OCI-LY3 (cell line): Measurements from ENCODE around the gene PABPC1L.

ENCODE experiments used
- H2AFZ ChIP-seq: fragments of 200-600, 300-600 bp; shearing (Covaris generic); 2 replicates; pipeline ENCODE4 v1.6.0; 2014; ENCODE audit warnings: antibody characterized with exemption, low read depth, low read length
- H3K27ac ChIP-seq: fragments of 200-600, 300-600 bp; sonication (generic); 2 replicates; pipeline ENCODE4 v1.5.1; 2014; ENCODE audit warnings: mild to moderate bottlenecking, low read length, moderate library complexity, mixed read lengths
- H3K27me3 ChIP-seq: fragments of 200-600, 300-600 bp; sonication (generic); 2 replicates; pipeline ENCODE4 v1.6.1; 2014; ENCODE audit warnings: low read depth, low read length, mixed read lengths
- H3K36me3 ChIP-seq: fragments of 200-600, 300-600 bp; sonication (generic); replicated peaks from 2 replicates; pipeline ENCODE3; 2014; ENCODE audit warnings: low read depth, low read length, mixed read lengths
- H3K4me1 ChIP-seq: fragments of 300-600, 200-600 bp; sonication (generic); 2 replicates; pipeline ENCODE4 v1.6.1; 2014; ENCODE audit warnings: low read length, mixed read lengths
- H3K4me2 ChIP-seq: fragments of 200-600, 300-600 bp; sonication (generic); 2 replicates; pipeline ENCODE4 v1.6.1; 2014; ENCODE audit warnings: low read length, mixed read lengths
- H3K4me3 ChIP-seq: fragments of 300-600, 200-600 bp; sonication (generic); 2 replicates; pipeline ENCODE4 v1.5.1; 2014; ENCODE audit warnings: antibody characterized with exemption, mild to moderate bottlenecking, low read length, moderate library complexity
- H3K79me2 ChIP-seq: fragments of 300-600, 200-600 bp; shearing (Covaris generic); 2 replicates; pipeline ENCODE4 v1.6.1; 2014; ENCODE audit warnings: mild to moderate bottlenecking, low read length, mixed read lengths
- H3K9ac ChIP-seq: fragments of 300-600, 200-600 bp; shearing (Covaris generic); 2 replicates; pipeline ENCODE4 v1.6.0; 2014; ENCODE audit warnings: mild to moderate bottlenecking, low read length, moderate library complexity
- H3K9me3 ChIP-seq: fragments of 200-600, 300-600 bp; shearing (Covaris generic); 2 replicates; pipeline ENCODE4 v1.6.1; 2014; ENCODE audit warnings: low read length, mixed read lengths; ENCODE audit not compliant: insufficient read depth
- H4K20me1 ChIP-seq: fragments of 200-600, 300-600 bp; sonication (generic); 2 replicates; pipeline ENCODE4 v1.6.1; 2016; ENCODE audit warnings: low read length, mixed read lengths; ENCODE audit not compliant: insufficient read depth
- EZH2phosphoT487 ChIP-seq: fragments of 200-600 bp; shearing (Covaris generic); IDR thresholded peaks from 2 replicates; pipeline ENCODE4 v1.6.1; 2018; ENCODE audit warnings: antibody characterized with exemption, mixed run types, low read depth
- TF ChIP-seq, protein P1 (sequence below): fragments of 200-600, 300-600 bp; sonication (generic); IDR thresholded peaks from 2 replicates; pipeline ENCODE4 v1.5.1; 2014; ENCODE audit warnings: antibody characterized with exemption, low read length, low read depth

The PABPC1L gene

DNA sequence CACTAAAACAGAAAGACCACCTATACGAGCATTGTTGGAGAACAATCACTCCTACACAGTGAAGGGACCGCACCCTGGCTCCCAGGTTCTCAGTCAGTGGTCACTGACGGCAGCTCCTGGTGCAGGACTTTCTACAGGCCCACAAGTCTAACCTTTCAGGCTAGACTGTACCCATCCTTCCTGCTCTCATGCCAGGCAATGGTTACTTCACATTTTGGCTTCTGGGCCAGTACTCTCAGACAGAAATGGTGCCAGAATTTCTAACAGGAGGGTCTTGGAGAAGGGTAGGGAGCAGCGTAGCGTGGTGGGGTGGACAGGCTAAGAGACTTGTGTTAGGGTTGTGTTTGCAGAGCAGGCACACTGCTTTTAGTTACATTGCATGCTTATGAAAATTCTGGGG, 38.2 kb downstream of the PABPC1L start:
- Histone ChIP-seq H3K9me3 (no peaks in the 10 kb centered on the region), H3K79me2 (peaks cover 19% of the 10 kb centered on the region), H3K9ac (no peak overlapping the region), H4K20me1 (no peaks in the 10 kb centered on the region), H3K27ac (no peak overlapping the region), H3K27me3 (no peaks in the 10 kb centered on the region), H3K36me3 (peaks cover 96% of the 10 kb centered on the region), H3K4me2 (no peak overlapping the region), H3K4me1 (no peaks in the 10 kb centered on the region), H2AFZ (no peak overlapping the region), H3K4me3 (no peak overlapping the region)
- TF ChIP-seq EZH2phosphoT487: no peak
- TF ChIP-seq, protein P1, sequence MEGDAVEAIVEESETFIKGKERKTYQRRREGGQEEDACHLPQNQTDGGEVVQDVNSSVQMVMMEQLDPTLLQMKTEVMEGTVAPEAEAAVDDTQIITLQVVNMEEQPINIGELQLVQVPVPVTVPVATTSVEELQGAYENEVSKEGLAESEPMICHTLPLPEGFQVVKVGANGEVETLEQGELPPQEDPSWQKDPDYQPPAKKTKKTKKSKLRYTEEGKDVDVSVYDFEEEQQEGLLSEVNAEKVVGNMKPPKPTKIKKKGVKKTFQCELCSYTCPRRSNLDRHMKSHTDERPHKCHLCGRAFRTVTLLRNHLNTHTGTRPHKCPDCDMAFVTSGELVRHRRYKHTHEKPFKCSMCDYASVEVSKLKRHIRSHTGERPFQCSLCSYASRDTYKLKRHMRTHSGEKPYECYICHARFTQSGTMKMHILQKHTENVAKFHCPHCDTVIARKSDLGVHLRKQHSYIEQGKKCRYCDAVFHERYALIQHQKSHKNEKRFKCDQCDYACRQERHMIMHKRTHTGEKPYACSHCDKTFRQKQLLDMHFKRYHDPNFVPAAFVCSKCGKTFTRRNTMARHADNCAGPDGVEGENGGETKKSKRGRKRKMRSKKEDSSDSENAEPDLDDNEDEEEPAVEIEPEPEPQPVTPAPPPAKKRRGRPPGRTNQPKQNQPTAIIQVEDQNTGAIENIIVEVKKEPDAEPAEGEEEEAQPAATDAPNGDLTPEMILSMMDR: no peak

DNA sequence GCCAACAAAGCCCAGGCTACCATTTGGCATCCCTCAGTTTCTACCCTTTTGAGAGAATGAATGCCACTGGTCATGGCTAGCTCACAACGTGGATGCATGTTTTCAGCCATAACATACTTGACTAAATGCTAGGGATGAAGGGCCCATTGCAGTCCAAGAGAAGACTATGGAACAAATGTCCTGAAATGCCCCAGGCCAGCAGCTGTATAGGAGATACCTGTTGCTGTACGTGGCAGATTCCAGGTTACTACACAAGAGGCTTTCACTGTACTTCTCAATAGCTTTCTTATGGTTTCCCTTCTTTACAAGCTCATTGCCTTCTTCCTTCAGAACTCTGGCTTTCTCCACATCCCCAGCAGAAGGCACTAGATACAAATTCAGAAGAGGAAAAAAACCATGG, 38.7 kb downstream of the PABPC1L start:
- Histone ChIP-seq H3K9me3 (no peaks in the 10 kb centered on the region), H3K4me3 (no peak overlapping the region), H3K9ac (no peak overlapping the region), H3K27ac (no peak overlapping the region), H3K36me3 (peaks cover 96% of the 10 kb centered on the region), H2AFZ (no peak overlapping the region), H3K79me2 (peaks cover 23% of the 10 kb centered on the region), H3K4me2 (no peak overlapping the region), H4K20me1 (no peaks in the 10 kb centered on the region), H3K4me1 (no peaks in the 10 kb centered on the region), H3K27me3 (no peaks in the 10 kb centered on the region)
- TF ChIP-seq, protein P1: no peak
- no peak for TF ChIP-seq EZH2phosphoT487

DNA sequence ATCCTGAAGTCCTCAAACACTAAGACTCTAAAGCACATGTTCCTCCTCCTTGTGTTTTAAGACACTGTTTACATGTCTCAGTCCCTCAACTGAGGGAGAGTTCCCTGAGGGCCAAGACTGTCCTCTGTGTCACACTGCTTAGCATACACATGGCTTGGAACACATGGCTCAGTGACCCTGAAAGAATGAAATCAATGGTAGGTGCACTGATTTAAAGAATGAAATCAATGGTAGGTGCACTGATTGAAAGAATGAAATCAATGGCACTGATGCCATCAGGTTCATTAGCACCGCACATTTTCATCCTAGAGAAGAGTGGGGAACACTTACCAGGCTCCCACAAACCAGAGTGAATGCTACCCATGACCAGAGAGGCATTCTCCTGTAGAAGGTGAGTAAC, 40.5 kb downstream of the PABPC1L start:
- H3K9me3 ChIP-seq: no peaks in the 10 kb centered on the region
- H3K4me1 ChIP-seq: peaks cover 6% of the 10 kb centered on the region
- no peak overlapping the region for H3K27ac ChIP-seq
- H3K4me2 ChIP-seq: no peak overlapping the region
- peaks cover 96% of the 10 kb centered on the region for H3K36me3 ChIP-seq
- H3K4me3 ChIP-seq: no peak overlapping the region
- no peak overlapping the region for H3K9ac ChIP-seq
- TF ChIP-seq, protein P1: no peak
- no peak for TF ChIP-seq EZH2phosphoT487
- peaks cover 40% of the 10 kb centered on the region for H3K79me2 ChIP-seq
- peaks cover 5% of the 10 kb centered on the region; the same call in 1 of the 2 replicates for H4K20me1 ChIP-seq
- no peak overlapping the region for H2AFZ ChIP-seq
- H3K27me3 ChIP-seq: no peaks in the 10 kb centered on the region

DNA sequence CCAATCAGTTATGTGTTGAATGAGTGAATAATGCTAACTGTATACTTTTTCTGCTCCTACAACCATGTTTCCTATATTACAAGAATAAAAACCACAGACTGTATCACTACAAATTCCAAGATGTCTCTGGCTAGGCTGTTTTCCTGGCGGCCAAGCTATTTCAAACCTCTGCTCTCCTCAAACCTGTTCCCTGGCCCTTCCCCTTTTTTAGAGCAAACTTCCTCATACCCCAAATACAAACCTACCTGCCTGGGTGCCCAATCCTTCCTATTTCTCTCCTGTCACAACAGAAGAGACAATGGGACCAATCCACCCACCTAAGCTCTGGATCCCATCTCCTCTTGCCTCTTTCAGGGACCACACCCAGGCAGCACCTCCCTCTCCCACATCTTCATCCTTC, 42.9 kb downstream of the PABPC1L start:
- peaks cover 30% of the 10 kb centered on the region for H3K4me1 ChIP-seq
- no peak overlapping the region for H3K9ac ChIP-seq
- no peak overlapping the region for H2AFZ ChIP-seq
- H3K27me3 ChIP-seq: no peaks in the 10 kb centered on the region
- no peak for TF ChIP-seq EZH2phosphoT487
- TF ChIP-seq, protein P1: no peak
- no peak overlapping the region for H3K4me3 ChIP-seq
- H3K4me2 ChIP-seq: no peak overlapping the region
- no peaks in the 10 kb centered on the region for H3K9me3 ChIP-seq
- H3K36me3 ChIP-seq: peaks cover 89% of the 10 kb centered on the region
- peaks cover 9% of the 10 kb centered on the region for H4K20me1 ChIP-seq
- peaks cover 64% of the 10 kb centered on the region for H3K79me2 ChIP-seq
- H3K27ac ChIP-seq: no peak overlapping the region
